GM23338 (cell line): ENCODE results near the gene CHIA. TPM values are rescaled to one million over a fixed set of nuclear protein-coding genes. Genes with fewer than 3 reads are reported as not detected.
A peak's percentile ranks its signal among the peaks of the same experiment; 100 is the strongest.

Experiments
- ATAC-seq: fragments of 200-7000 bp; cut with Tn5 transposase; 3 replicates; pipeline ENCODE4 v1.9.1; 2020
- DNase-seq: peaks from one replicate; pipeline ENCODE4 v3.0.0-alpha.2; 2015; ENCODE audit warnings: low spot score
- H2AFZ ChIP-seq: fragments of 200-600 bp; sonication (generic); 2 replicates; pipeline ENCODE4 v1.8.0; 2016; ENCODE audit warnings: antibody characterized with exemption, mild to moderate bottlenecking, moderate library complexity
- H3F3A ChIP-seq: fragments of 200-600 bp; sonication (generic); replicated peaks from 2 replicates; pipeline ENCODE4 v1.8.0; 2017; ENCODE audit warnings: antibody characterized with exemption, mixed run types, low read depth
- H3K27ac ChIP-seq: fragments of 200-600 bp; sonication (generic); 2 replicates; pipeline ENCODE4 v1.6.1; 2016; ENCODE audit warnings: low read depth
- H3K27me3 ChIP-seq: fragments of 200-600 bp; sonication (generic); 2 replicates; pipeline ENCODE4 v1.8.0; 2016; ENCODE audit warnings: mild to moderate bottlenecking, mixed run types, moderate library complexity; ENCODE audit not compliant: insufficient read depth
- H3K36me3 ChIP-seq: fragments of 200-600 bp; sonication (generic); 2 replicates; pipeline ENCODE4 v1.8.0; 2016; ENCODE audit warnings: mild to moderate bottlenecking; ENCODE audit not compliant: insufficient read depth
- H3K4me1 ChIP-seq: fragments of 200-600 bp; sonication (generic); 2 replicates; pipeline ENCODE4 v1.8.0; 2016; ENCODE audit warnings: mild to moderate bottlenecking, moderate library complexity; ENCODE audit not compliant: insufficient read depth
- H3K4me2 ChIP-seq: fragments of 200-600 bp; sonication (generic); 2 replicates; pipeline ENCODE4 v1.7.1; 2017; ENCODE audit warnings: mixed run types
- H3K4me3 ChIP-seq: fragments of 200-600 bp; sonication (generic); 2 replicates; pipeline ENCODE4 v1.6.1; 2016; ENCODE audit warnings: mixed run types
- H3K79me2 ChIP-seq: fragments of 200-600 bp; sonication (generic); replicated peaks from 2 replicates; pipeline ENCODE4 v1.8.0; 2017; ENCODE audit warnings: mild to moderate bottlenecking; ENCODE audit not compliant: insufficient read depth
- H3K9me2 ChIP-seq: fragments of 200-600 bp; sonication (generic); 2 replicates; pipeline ENCODE4 v1.8.0; 2017; ENCODE audit not compliant: insufficient read depth
- H4K20me1 ChIP-seq: fragments of 200-600 bp; sonication (generic); replicated peaks from 2 replicates; pipeline ENCODE4 v1.8.0; 2017; ENCODE audit warnings: mild to moderate bottlenecking; ENCODE audit not compliant: insufficient read depth
- H3K27ac Mint-ChIP-seq: 2 replicates; pipeline ENCODE4 v1.8.0; 2020; ENCODE audit warnings: inconsistent platforms, mild to moderate bottlenecking, moderate library complexity, mixed read lengths
- H3K27me3 Mint-ChIP-seq: 3 replicates; pipeline ENCODE4 v1.8.0; 2022; ENCODE audit warnings: low read depth, mild to moderate bottlenecking, moderate library complexity, mixed read lengths, inconsistent platforms; ENCODE audit not compliant: insufficient read depth, poor library complexity
- H3K36me3 Mint-ChIP-seq: 3 replicates; pipeline ENCODE4 v1.8.0; 2021; ENCODE audit warnings: low read depth, mild to moderate bottlenecking, inconsistent platforms, moderate library complexity, mixed read lengths
- H3K4me1 Mint-ChIP-seq: 3 replicates; pipeline ENCODE4 v1.8.0; 2020; ENCODE audit warnings: mild to moderate bottlenecking, inconsistent platforms, mixed read lengths
- H3K4me3 Mint-ChIP-seq: 3 replicates; pipeline ENCODE4 v1.8.0; 2021; ENCODE audit warnings: moderate library complexity, mild to moderate bottlenecking, inconsistent platforms, mixed read lengths
- H3K9me3 Mint-ChIP-seq: 3 replicates; pipeline ENCODE4 v1.8.0; 2020; ENCODE audit warnings: moderate library complexity, mild to moderate bottlenecking, inconsistent platforms, mixed read lengths
- CREB1 ChIP-seq: fragments of 250-450 bp; sonication (Bioruptor Pico); IDR thresholded peaks from 2 replicates; pipeline ENCODE4 v1.5.0; 2020; ENCODE audit warnings: low read depth, mild to moderate bottlenecking, moderate library complexity
- CTCF ChIP-seq, 2 experiments: fragments of 200-600 bp in 1 of 2; sonication (generic) in 1 of 2; conservative IDR thresholded peaks; 2 replicates each; pipeline versions ENCODE4 v1.5.1 to v1.6.1; 2016 to 2017; ENCODE audit warnings: antibody characterized with exemption in 2 of 2, low read depth in 2 of 2, mild to moderate bottlenecking in 2 of 2, moderate library complexity in 1 of 2
- ETS1 ChIP-seq: IDR thresholded peaks from 2 replicates; pipeline ENCODE4 v1.6.1; 2016; ENCODE audit warnings: antibody characterized with exemption
- EZH2 ChIP-seq: fragments of 200-600 bp; sonication (generic); IDR thresholded peaks from one replicate; pipeline ENCODE4 v1.8.0; 2017; ENCODE audit warnings: antibody characterized with exemption, mild to moderate bottlenecking, low read depth; ENCODE audit not compliant: unreplicated experiment
- EZH2phosphoT487 ChIP-seq: fragments of 200-600 bp; sonication (generic); IDR thresholded peaks from one replicate; pipeline ENCODE4 v1.8.1; 2018; ENCODE audit warnings: antibody characterized with exemption; ENCODE audit not compliant: unreplicated experiment
- JUNB ChIP-seq: IDR thresholded peaks from one replicate; pipeline ENCODE4 v1.6.1; 2016; ENCODE audit warnings: antibody characterized with exemption; ENCODE audit not compliant: unreplicated experiment
- NANOG ChIP-seq: IDR thresholded peaks from 2 replicates; pipeline ENCODE4 v1.6.1; 2016; ENCODE audit warnings: antibody characterized with exemption, borderline replicate concordance
- POLR2AphosphoS5 ChIP-seq: IDR thresholded peaks from 2 replicates; pipeline ENCODE4 v1.6.1; 2016; ENCODE audit warnings: antibody characterized with exemption, low read depth
- REST ChIP-seq: IDR thresholded peaks from one replicate; pipeline ENCODE4 v1.6.1; 2018; ENCODE audit warnings: antibody characterized with exemption; ENCODE audit not compliant: unreplicated experiment
- STAT1 ChIP-seq: IDR thresholded peaks from one replicate; pipeline ENCODE4 v1.6.1; 2016; ENCODE audit warnings: antibody characterized with exemption; ENCODE audit not compliant: unreplicated experiment
- ZNF114 ChIP-seq: fragments of 250-450 bp; sonication (Bioruptor Pico); IDR thresholded peaks from 2 replicates; pipeline ENCODE4 v1.5.0; 2020; ENCODE audit warnings: mild to moderate bottlenecking, moderate library complexity
- ZNF331 ChIP-seq: fragments of 250-450 bp; sonication (Bioruptor Pico); IDR thresholded peaks from 2 replicates; pipeline ENCODE4 v1.5.0; 2020; ENCODE audit warnings: low read depth, mild to moderate bottlenecking, moderate library complexity
- ZNF462 ChIP-seq: fragments of 250-450 bp; sonication (Bioruptor Pico); IDR thresholded peaks from 2 replicates; pipeline ENCODE4 v1.5.0; 2020; ENCODE audit warnings: mild to moderate bottlenecking, moderate library complexity
- polyA plus RNA-seq: library from polyadenylated mRNA; unstranded; fragments of >200 nt; fragmentation: Nextera tagmentation; extraction: Ambion mirVana; gene quantifications from 2 replicates; pipeline ENCODE4 v1.2.1, GENCODE V29; 2016
- total RNA-seq: library from RNA; depleted of rRNA; stranded (reverse); fragments of >200 nt; shearing (Covaris generic); gene quantifications from 2 replicates; pipeline ENCODE4 v1.2.3, GENCODE V29; 2014

Gene CHIA
- total and polyA plus RNA-seq, 2 experiments from 2014 or later, result not detected

GRCh38 chr1:111285879-111286278 lies 4.8 kb upstream of the CHIA start:
- H3K9me3 Mint-ChIP-seq, result no peaks in the 10 kb centered on the region
- no peak overlapping the region for H3K4me3 ChIP-seq
- DNase-seq, result no peak
- ATAC-seq, result peak; percentile 47
- no peaks in the 10 kb centered on the region for H4K20me1 ChIP-seq
- H3K27ac ChIP-seq, result no peak overlapping the region
- H3K36me3 ChIP-seq, result no peaks in the 10 kb centered on the region
- H3F3A ChIP-seq, result no peaks in the 10 kb centered on the region
- TF ChIP-seq POLR2AphosphoS5 (no peak), NANOG (no peak), EZH2phosphoT487 (no peak), ZNF462 (CRISPR knock-in tag) (no peak), ZNF331 (CRISPR knock-in tag) (no peak), CREB1 (no peak), REST (no peak), CTCF (conservative IDR thresholded peaks at IDR 0.05; ENCODE audit: low read depth in 2 of 2) (no peak), STAT1 (no peak), ETS1 (no peak), ZNF114 (CRISPR knock-in tag) (no peak), EZH2 (no peak), JUNB (no peak)
- H3K27me3 Mint-ChIP-seq, result no peaks in the 10 kb centered on the region
- H3K79me2 ChIP-seq, result no peaks in the 10 kb centered on the region
- H3K4me2 ChIP-seq, result no peak overlapping the region
- no peaks in the 10 kb centered on the region for H3K36me3 Mint-ChIP-seq
- H3K9me2 ChIP-seq, result peaks cover 8% of the 10 kb centered on the region; the same call in 1 of the 2 replicates
- H3K27me3 ChIP-seq, result no peaks in the 10 kb centered on the region
- H3K4me1 Mint-ChIP-seq, result no peaks in the 10 kb centered on the region
- no peaks in the 10 kb centered on the region for H3K4me1 ChIP-seq
- peak overlapping the region; percentile 69 for H2AFZ ChIP-seq
- no peak overlapping the region for H3K27ac Mint-ChIP-seq
- H3K4me3 Mint-ChIP-seq, result no peak overlapping the region
